GM12875 (cell line): ENCODE data around the gene SMG6.

Experiments
- H3K4me3 ChIP-seq: one replicate; pipeline ENCODE4 v1.5.1; 2011; ENCODE audit warnings: low read depth, low read length, control low read depth
- TF ChIP-seq, protein P1 (sequence below): IDR thresholded peaks from 2 replicates; pipeline ENCODE4 v1.5.1; 2011; ENCODE audit warnings: low read depth, mild to moderate bottlenecking, control low read depth, inconsistent platforms, low read length, moderate library complexity, borderline replicate concordance; ENCODE audit not compliant: insufficient read depth

SMG6 gene

DNA sequence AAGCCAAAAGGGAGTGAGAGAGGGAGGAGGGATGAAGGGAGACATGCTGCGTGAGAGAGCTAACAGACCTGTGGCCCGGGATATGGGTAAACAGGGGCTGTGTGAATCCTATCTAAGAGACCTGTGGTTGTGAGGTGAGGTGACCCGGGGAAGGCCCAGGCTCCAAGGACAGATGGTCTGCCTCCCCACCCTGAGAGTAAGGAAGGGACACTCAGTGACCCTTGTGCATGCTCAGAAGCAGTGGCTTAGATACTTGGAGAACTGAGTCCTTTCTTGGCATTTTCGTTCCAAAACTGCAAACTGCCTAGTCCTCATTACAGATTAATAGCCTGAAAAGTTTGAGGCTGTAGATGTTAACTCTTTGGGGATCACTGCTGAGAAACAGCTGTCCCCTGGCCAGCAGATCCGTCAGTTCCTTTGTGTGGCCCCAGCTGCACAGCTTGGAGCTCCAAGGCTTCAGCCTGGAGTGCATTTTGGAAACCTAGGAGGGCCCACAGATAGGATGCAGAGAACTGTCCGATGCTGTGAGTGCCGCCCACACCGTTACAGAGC, 121.6 kb downstream of the SMG6 start:
- no peak overlapping the region for H3K4me3 ChIP-seq
- TF ChIP-seq, protein P1, sequence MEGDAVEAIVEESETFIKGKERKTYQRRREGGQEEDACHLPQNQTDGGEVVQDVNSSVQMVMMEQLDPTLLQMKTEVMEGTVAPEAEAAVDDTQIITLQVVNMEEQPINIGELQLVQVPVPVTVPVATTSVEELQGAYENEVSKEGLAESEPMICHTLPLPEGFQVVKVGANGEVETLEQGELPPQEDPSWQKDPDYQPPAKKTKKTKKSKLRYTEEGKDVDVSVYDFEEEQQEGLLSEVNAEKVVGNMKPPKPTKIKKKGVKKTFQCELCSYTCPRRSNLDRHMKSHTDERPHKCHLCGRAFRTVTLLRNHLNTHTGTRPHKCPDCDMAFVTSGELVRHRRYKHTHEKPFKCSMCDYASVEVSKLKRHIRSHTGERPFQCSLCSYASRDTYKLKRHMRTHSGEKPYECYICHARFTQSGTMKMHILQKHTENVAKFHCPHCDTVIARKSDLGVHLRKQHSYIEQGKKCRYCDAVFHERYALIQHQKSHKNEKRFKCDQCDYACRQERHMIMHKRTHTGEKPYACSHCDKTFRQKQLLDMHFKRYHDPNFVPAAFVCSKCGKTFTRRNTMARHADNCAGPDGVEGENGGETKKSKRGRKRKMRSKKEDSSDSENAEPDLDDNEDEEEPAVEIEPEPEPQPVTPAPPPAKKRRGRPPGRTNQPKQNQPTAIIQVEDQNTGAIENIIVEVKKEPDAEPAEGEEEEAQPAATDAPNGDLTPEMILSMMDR = no peak

DNA sequence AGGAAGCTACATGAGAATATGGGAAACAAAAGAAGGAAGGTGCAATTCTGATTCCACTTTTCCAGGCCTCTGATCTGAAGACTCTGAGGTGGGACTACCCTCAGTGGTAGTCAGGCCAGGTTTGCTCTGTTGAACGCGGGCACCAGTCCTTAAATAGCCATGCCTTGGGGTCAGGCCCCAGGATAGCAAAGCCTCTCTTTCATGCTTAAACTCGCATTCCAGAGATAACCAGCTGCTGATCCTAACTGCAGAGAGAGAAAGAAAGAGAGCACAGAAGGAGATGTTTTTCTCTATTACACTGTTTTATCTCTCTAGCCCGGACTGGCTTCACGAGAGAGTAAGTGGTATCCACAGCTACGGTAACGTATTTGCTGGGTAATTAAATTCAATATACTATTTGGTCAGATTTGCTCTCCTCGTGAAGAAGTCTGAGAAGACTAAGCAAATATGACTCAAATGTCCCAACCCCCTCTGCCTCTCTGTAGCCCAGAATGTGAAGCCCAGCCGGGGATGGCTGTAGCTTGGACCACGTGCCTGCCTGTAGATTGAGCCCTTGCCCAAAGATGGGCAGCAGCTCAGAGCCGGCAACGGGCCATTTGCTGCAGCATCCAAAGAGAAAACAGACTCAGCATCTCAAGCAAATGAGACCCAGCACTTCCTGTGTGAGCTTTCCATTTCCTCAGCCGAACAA, 122.2 kb downstream of the SMG6 start:
- TF ChIP-seq, protein P1 = no peak
- H3K4me3 ChIP-seq = no peak overlapping the region

DNA sequence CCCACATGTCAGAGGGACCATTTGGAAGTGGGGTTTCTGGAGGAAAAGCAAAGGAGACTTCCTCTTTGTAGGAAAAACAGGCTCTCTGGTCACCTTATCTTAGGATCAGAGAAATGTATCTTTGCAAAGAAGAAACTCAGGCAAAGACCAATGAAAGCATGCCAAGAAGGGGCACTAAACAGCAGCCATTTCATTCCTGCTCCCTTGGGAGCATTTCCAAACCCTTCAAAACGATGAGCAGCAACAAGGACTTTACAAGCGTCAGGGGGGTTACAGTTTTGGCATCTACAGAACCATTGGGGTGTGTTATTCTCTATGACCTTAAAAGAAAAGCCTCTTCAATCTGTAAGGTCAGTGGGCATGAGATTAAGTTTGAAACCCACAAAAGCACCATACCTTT, 122.8 kb downstream of the SMG6 start:
- TF ChIP-seq, protein P1 = no peak
- H3K4me3 ChIP-seq = no peak overlapping the region

DNA sequence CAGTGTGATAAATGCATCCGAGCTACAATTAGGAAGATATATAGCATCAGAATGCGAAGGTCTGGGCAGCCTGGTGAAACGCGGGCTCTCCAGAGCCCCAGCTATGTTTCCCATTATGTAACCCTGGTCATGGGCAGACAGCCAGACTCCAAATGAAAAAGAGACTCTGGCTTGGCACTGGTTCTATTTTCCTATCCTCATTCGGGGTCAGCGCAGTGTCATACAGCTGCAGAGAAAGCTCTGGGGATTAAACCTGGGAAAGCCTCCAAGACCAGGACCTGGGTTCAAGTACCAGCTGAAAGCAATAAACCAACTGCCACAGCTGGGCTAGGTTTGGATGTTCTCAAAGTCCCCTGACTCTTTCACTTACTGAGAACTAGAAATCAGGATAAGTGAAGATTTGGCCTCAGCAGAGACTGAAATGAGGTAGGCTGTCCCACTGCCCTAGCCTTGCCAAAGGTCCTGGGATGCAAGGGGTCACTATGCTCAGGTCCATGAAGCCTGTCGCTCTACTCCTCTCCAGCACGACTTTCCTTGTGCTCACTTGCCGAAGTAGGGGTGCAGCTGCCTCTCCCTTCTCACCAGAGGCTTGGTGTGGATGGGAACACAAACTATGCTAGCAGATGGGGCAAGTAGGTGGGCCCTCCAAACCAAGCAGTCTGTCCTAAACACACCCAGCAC, 123.8 kb downstream of the SMG6 start:
- no peak overlapping the region for H3K4me3 ChIP-seq
- TF ChIP-seq, protein P1 = no peak

DNA sequence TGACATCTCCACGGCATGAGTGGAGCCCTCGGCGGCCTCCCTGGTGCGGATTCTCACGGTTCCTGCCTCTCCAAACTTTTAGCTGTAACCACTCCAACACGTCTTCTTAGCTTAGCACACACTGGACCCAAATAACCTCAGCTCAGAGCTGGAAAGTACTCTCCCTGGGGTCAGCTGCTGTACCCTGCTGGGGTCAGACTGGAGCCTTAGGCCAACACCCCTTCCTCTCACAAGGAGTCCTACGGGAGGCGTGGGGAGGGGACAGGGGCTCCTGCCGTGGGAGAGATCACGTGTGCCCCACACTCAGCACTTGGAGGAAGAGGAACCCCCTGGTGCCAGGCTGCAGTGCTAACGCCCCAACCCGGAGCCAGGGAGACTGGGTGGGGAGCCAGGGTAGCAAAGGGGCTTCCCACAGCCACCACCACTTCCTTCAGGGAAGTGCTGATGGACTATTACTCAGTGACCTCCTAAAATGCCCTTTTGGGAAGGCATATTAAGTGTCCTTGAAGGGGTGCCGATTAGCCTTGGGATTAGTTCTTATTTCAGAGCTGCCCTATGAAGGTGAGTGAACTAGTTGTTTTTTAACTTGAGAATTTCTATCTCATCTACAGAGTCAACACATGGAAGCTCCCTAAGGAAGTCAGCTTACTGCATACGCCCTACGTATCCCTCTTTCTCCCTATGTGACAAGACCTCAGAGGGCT, 124.6 kb downstream of the SMG6 start:
- H3K4me3 ChIP-seq = no peak overlapping the region
- TF ChIP-seq, protein P1 = no peak

DNA sequence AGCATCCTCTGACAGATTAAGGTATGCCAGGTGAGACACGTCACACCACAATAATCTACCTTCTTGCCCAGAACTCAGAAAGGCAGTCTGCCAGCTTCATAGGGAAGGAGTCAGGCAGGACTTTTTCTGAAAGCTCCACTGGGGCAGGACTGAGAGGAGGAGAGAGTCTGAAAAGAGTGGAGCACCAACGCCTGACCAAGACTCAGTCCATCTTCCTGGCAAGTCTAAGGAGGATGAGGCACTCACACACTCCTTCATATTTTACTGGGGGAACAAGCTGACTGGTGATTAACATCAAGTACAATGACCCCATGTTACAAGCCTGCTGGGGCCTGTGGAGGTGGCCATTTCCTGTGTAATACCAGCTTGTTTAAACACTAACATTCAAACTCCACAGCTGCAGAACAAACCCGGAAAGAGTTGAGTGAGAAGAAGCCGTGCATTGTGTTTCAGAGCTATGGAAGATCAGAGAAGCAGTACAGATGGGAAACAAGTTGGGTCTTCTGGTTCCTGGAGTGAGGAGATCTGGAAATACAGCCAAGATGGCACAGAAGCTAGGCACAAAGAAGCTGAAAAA, 126.3 kb downstream of the SMG6 start:
- H3K4me3 ChIP-seq = no peak overlapping the region
- TF ChIP-seq, protein P1 = no peak
